Panc1 (cell line): ENCODE measurements around the gene DSG4.

ENCODE experiments used
- POLR2AphosphoS5 ChIP-seq: IDR thresholded peaks from 2 replicates; pipeline ENCODE4 v1.6.1; 2012; ENCODE audit warnings: mild to moderate bottlenecking, low read depth, low read length, moderate library complexity
- REST ChIP-seq, 2 experiments: IDR thresholded peaks; 2 replicates each; pipeline ENCODE4 v1.6.1; 2011 to 2012; ENCODE audit warnings: low read depth in 2 of 2, control low read depth in 1 of 2, low read length in 1 of 2, mild to moderate bottlenecking in 1 of 2, moderate library complexity in 1 of 2; ENCODE audit not compliant: insufficient read depth in 1 of 2
- SIN3A ChIP-seq: IDR thresholded peaks from 2 replicates; pipeline ENCODE4 v1.6.1; 2012; ENCODE audit warnings: low read depth, mild to moderate bottlenecking, low read length, moderate library complexity, borderline replicate concordance; ENCODE audit not compliant: insufficient read depth
- TF ChIP-seq, protein P1 (sequence below): fragments of 450-650 bp; IDR thresholded peaks from 2 replicates; pipeline ENCODE4 v1.5.1; 2017; ENCODE audit warnings: mild to moderate bottlenecking

- TF ChIP-seq, protein P1, sequence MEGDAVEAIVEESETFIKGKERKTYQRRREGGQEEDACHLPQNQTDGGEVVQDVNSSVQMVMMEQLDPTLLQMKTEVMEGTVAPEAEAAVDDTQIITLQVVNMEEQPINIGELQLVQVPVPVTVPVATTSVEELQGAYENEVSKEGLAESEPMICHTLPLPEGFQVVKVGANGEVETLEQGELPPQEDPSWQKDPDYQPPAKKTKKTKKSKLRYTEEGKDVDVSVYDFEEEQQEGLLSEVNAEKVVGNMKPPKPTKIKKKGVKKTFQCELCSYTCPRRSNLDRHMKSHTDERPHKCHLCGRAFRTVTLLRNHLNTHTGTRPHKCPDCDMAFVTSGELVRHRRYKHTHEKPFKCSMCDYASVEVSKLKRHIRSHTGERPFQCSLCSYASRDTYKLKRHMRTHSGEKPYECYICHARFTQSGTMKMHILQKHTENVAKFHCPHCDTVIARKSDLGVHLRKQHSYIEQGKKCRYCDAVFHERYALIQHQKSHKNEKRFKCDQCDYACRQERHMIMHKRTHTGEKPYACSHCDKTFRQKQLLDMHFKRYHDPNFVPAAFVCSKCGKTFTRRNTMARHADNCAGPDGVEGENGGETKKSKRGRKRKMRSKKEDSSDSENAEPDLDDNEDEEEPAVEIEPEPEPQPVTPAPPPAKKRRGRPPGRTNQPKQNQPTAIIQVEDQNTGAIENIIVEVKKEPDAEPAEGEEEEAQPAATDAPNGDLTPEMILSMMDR = no peak
- TF ChIP-seq POLR2AphosphoS5 (no peak), SIN3A (no peak), REST (IDR thresholded peaks at IDR 0.05; ENCODE audit: insufficient read depth in 1 of 2, low read depth in 2 of 2, low read length in 1 of 2) (no peak)
Measured at GRCh38 chr18:31440787-31441186, 64.2 kb downstream of the DSG4 start.
